Body of pancreas (tissue), 4 donors: ENCODE measurements around the gene ATP6V1B1.

Experiments
- POLR2A ChIP-seq, 3 donors: fragments of 450-650 bp; IDR thresholded peaks; one replicate each; pipeline ENCODE4 v1.6.1; 2016; ENCODE audit warnings: antibody characterized with exemption in 3 of 3, mild to moderate bottlenecking in 2 of 3
- TF ChIP-seq, protein P1 (sequence below), 7 experiments: fragments of 450-650 bp in 4 of 7; fragments of 200-600 bp in 3 of 7; sonication (generic) in 3 of 7; IDR thresholded peaks; one replicate each; pipeline ENCODE4 v1.5.1; 2016 to 2019; ENCODE audit warnings: antibody characterized with exemption in 7 of 7

DNA sequence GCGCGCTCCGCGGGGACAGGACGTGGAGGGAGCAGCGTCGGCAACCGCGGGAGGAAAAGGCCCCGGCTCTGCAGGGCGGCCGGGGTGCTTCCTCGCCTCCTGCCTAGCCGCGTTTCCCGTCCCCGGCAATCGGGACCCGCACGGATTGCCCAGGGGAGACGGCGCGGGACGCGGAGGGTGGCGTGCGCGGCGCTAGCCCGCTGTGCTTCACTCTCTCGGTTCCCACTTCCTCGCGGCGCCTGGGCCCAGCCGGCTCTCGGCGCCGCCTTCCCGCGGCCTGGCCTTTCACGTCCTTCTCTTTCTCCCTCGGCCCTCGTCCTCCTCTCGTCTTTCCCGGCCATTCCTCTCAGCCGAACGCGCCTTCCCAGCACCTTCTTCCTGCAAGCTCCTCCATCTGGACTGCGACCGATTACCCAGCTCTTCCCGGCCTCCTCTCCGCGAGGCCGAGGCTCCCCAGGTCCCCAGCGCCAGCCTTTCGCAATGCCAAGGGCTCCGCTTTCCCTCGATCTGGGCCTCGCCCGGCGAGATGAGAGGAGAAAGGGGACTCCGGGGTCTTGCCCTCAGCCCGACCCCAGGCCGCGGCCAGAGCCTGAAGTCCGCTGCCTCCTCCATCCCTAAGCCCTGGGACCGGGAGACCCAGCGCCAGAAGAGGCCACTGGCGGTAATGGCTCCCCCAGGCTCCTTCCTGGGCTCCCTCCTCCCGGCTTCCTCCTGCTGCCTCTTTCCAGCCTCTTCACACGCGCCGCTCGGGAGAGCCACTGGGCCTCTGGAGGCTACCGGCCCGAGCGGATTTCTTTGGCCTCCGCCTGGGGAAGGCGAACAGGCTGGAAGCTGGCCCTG, 34.3 kb upstream of the ATP6V1B1 start:
- TF ChIP-seq, protein P1, sequence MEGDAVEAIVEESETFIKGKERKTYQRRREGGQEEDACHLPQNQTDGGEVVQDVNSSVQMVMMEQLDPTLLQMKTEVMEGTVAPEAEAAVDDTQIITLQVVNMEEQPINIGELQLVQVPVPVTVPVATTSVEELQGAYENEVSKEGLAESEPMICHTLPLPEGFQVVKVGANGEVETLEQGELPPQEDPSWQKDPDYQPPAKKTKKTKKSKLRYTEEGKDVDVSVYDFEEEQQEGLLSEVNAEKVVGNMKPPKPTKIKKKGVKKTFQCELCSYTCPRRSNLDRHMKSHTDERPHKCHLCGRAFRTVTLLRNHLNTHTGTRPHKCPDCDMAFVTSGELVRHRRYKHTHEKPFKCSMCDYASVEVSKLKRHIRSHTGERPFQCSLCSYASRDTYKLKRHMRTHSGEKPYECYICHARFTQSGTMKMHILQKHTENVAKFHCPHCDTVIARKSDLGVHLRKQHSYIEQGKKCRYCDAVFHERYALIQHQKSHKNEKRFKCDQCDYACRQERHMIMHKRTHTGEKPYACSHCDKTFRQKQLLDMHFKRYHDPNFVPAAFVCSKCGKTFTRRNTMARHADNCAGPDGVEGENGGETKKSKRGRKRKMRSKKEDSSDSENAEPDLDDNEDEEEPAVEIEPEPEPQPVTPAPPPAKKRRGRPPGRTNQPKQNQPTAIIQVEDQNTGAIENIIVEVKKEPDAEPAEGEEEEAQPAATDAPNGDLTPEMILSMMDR (IDR thresholded peaks at IDR 0.05), result no peak
- TF ChIP-seq POLR2A (IDR thresholded peaks at IDR 0.05), result peak in 1 of 3 donors; percentile 6
